ENCODE measurements around the gene KCTD16.

Gene KCTD16

GRCh38 chr5:144395704-144396103 lies 225.0 kb downstream of the KCTD16 start:
- Mint-ChIP-seq H3K9me3 (peaks cover 3% of the 10 kb centered on the region), H3K4me1 (no peaks in the 10 kb centered on the region), H3K27ac (no peak overlapping the region), H3K4me3 (no peak overlapping the region), H3K36me3 (no peaks in the 10 kb centered on the region), H3K27me3 (no peaks in the 10 kb centered on the region)
- ATAC-seq = no peak

GRCh38 chr5:144403058-144403457 lies 232.4 kb downstream of the KCTD16 start:
- Mint-ChIP-seq H3K9me3 (peaks cover 3% of the 10 kb centered on the region), H3K4me3 (no peak overlapping the region), H3K4me1 (no peaks in the 10 kb centered on the region), H3K36me3 (no peaks in the 10 kb centered on the region), H3K27me3 (no peaks in the 10 kb centered on the region), H3K27ac (no peak overlapping the region)
- no peak for ATAC-seq

GRCh38 chr5:144403817-144404420 lies 233.2 kb downstream of the KCTD16 start:
- Mint-ChIP-seq H3K4me1 (no peaks in the 10 kb centered on the region), H3K4me3 (no peak overlapping the region), H3K27ac (no peak overlapping the region), H3K36me3 (no peaks in the 10 kb centered on the region), H3K27me3 (no peaks in the 10 kb centered on the region), H3K9me3 (peaks cover 7% of the 10 kb centered on the region)
- ATAC-seq = no peak

- no peaks in the 10 kb centered on the region for H3K4me1 Mint-ChIP-seq
- ATAC-seq = no peak
- no peak overlapping the region for H3K4me3 Mint-ChIP-seq
- H3K27me3 Mint-ChIP-seq = no peaks in the 10 kb centered on the region
- no peak overlapping the region for H3K27ac Mint-ChIP-seq
- H3K36me3 Mint-ChIP-seq = no peaks in the 10 kb centered on the region
- H3K9me3 Mint-ChIP-seq = peaks cover 7% of the 10 kb centered on the region
Measured at GRCh38 chr5:144404672-144405071, 234.0 kb downstream of the KCTD16 start.

GRCh38 chr5:144405991-144406390 lies 235.3 kb downstream of the KCTD16 start:
- Mint-ChIP-seq H3K4me3 (no peak overlapping the region), H3K36me3 (no peaks in the 10 kb centered on the region), H3K27me3 (no peaks in the 10 kb centered on the region), H3K4me1 (no peaks in the 10 kb centered on the region), H3K27ac (no peak overlapping the region), H3K9me3 (peaks cover 7% of the 10 kb centered on the region)
- no peak for ATAC-seq

- Mint-ChIP-seq H3K36me3 (no peaks in the 10 kb centered on the region), H3K4me3 (no peak overlapping the region), H3K27me3 (no peaks in the 10 kb centered on the region), H3K9me3 (peaks cover 7% of the 10 kb centered on the region), H3K27ac (no peak overlapping the region), H3K4me1 (no peaks in the 10 kb centered on the region)
- ATAC-seq = no peak
Measured at GRCh38 chr5:144406442-144406841, 235.8 kb downstream of the KCTD16 start.

- Mint-ChIP-seq H3K4me1 (no peaks in the 10 kb centered on the region), H3K27ac (no peak overlapping the region), H3K27me3 (no peaks in the 10 kb centered on the region), H3K36me3 (no peaks in the 10 kb centered on the region), H3K9me3 (peaks cover 12% of the 10 kb centered on the region), H3K4me3 (no peak overlapping the region)
- ATAC-seq = no peak
Measured at GRCh38 chr5:144414202-144415029, 243.7 kb downstream of the KCTD16 start.

- Mint-ChIP-seq H3K27ac (no peak overlapping the region), H3K27me3 (no peaks in the 10 kb centered on the region), H3K4me1 (no peaks in the 10 kb centered on the region), H3K4me3 (no peak overlapping the region), H3K9me3 (peaks cover 12% of the 10 kb centered on the region), H3K36me3 (no peaks in the 10 kb centered on the region)
- ATAC-seq = no peak
Measured at GRCh38 chr5:144416196-144416595, 245.5 kb downstream of the KCTD16 start.

- H3K9me3 Mint-ChIP-seq = peaks cover 8% of the 10 kb centered on the region
- no peaks in the 10 kb centered on the region for H3K4me1 Mint-ChIP-seq
- no peak for ATAC-seq
- H3K4me3 Mint-ChIP-seq = no peak overlapping the region
- no peaks in the 10 kb centered on the region for H3K27me3 Mint-ChIP-seq
- no peaks in the 10 kb centered on the region for H3K36me3 Mint-ChIP-seq
- no peak overlapping the region for H3K27ac Mint-ChIP-seq
Measured at GRCh38 chr5:144418719-144419118, 248.0 kb downstream of the KCTD16 start.

GRCh38 chr5:144421411-144421810 lies 250.7 kb downstream of the KCTD16 start:
- Mint-ChIP-seq H3K4me3 (no peak overlapping the region), H3K27ac (no peak overlapping the region), H3K36me3 (no peaks in the 10 kb centered on the region), H3K4me1 (no peaks in the 10 kb centered on the region), H3K9me3 (peaks cover 8% of the 10 kb centered on the region), H3K27me3 (no peaks in the 10 kb centered on the region)
- no peak for ATAC-seq

- no peak for ATAC-seq
- Mint-ChIP-seq H3K27ac (no peak overlapping the region), H3K4me3 (no peak overlapping the region), H3K36me3 (no peaks in the 10 kb centered on the region), H3K4me1 (no peaks in the 10 kb centered on the region), H3K27me3 (no peaks in the 10 kb centered on the region), H3K9me3 (peaks cover 5% of the 10 kb centered on the region)
Measured at GRCh38 chr5:144422018-144422727, 251.5 kb downstream of the KCTD16 start.

GRCh38 chr5:144427866-144428265 lies 257.2 kb downstream of the KCTD16 start:
- no peaks in the 10 kb centered on the region for H3K36me3 Mint-ChIP-seq
- no peaks in the 10 kb centered on the region for H3K4me1 Mint-ChIP-seq
- no peak overlapping the region for H3K27ac Mint-ChIP-seq

GRCh38 chr5:144428326-144428725 lies 257.7 kb downstream of the KCTD16 start:
- H3K9me3 Mint-ChIP-seq = no peaks in the 10 kb centered on the region
- ATAC-seq = no peak
- H3K27ac Mint-ChIP-seq = no peak overlapping the region
- no peaks in the 10 kb centered on the region for H3K36me3 Mint-ChIP-seq
- H3K4me3 Mint-ChIP-seq = no peak overlapping the region
- H3K27me3 Mint-ChIP-seq = no peaks in the 10 kb centered on the region
- no peaks in the 10 kb centered on the region for H3K4me1 Mint-ChIP-seq

More at GRCh38 chr5:144427866-144428265, 257.2 kb downstream of the KCTD16 start:
- ATAC-seq = no peak
- Mint-ChIP-seq H3K9me3 (no peaks in the 10 kb centered on the region), H3K4me3 (no peak overlapping the region), H3K27me3 (no peaks in the 10 kb centered on the region)

GRCh38 chr5:144429405-144429804 lies 258.7 kb downstream of the KCTD16 start:
- Mint-ChIP-seq H3K4me3 (no peak overlapping the region), H3K27ac (no peak overlapping the region), H3K4me1 (no peaks in the 10 kb centered on the region), H3K27me3 (no peaks in the 10 kb centered on the region), H3K9me3 (no peaks in the 10 kb centered on the region), H3K36me3 (no peaks in the 10 kb centered on the region)
- no peak for ATAC-seq

- H3K36me3 Mint-ChIP-seq = no peaks in the 10 kb centered on the region
- no peaks in the 10 kb centered on the region for H3K4me1 Mint-ChIP-seq
- H3K9me3 Mint-ChIP-seq = peaks cover 3% of the 10 kb centered on the region
- ATAC-seq = no peak
- H3K27ac Mint-ChIP-seq = no peak overlapping the region
- no peak overlapping the region for H3K4me3 Mint-ChIP-seq
- H3K27me3 Mint-ChIP-seq = no peaks in the 10 kb centered on the region
Measured at GRCh38 chr5:144429905-144430304, 259.2 kb downstream of the KCTD16 start.

Data from stimulated activated memory B cell treated with anti-CD40 and anti-IgM and Interleukin-4, amounts not matched to agents 10 μg/mL and 1 μg/mL and 100 μg/mL, for 72 hours (primary cell).